HepG2 (cell line): ENCODE results near the gene IL26. TPM values are rescaled to one million over a fixed set of nuclear protein-coding genes. Genes with fewer than 3 reads are reported as not detected.

Experiments used
- ATAC-seq: fragments of 200-7000 bp; cut with Tn5 transposase; 3 replicates; pipeline ENCODE4 v1.9.1; 2020; ENCODE audit warnings: mild to moderate bottlenecking, moderate library complexity
- BruUV-seq: library from RNA; stranded (reverse); fragments of 400-500 nt; replicated peaks from 2 replicates; lab custom pipeline; 2021; lab: Mats Ljungman, UMichigan
- CTCF ChIA-PET: fragments of 300-600 bp; formaldehyde crosslinking; extraction: SDS; loops from one replicate; lab custom pipeline; 2021; ENCODE audit warnings: low total read pairs, inconsistent platforms, low intra/inter-chr PET ratio; lab: Yijun Ruan, JAX
- POLR2A ChIA-PET: fragments of 350-600 bp; sonication (Branson Sonifier 250); formaldehyde crosslinking; loops from one replicate; lab custom pipeline; 2020; ENCODE audit warnings: antibody characterized with exemption, inconsistent platforms; lab: Yijun Ruan, JAX
- DNase-seq: peaks from one replicate; pipeline ENCODE4 v3.0.0-alpha.2; 2015; ENCODE audit warnings: low spot score
- FAIRE-seq: peaks from 3 replicates; lab custom pipeline; 2011; peaks lifted over from hg19 to GRCh38; lab: Jason Lieb, UNC
- H2AFZ ChIP-seq: one replicate; pipeline ENCODE4 v1.6.1; 2011; ENCODE audit warnings: low read length, inconsistent platforms
- H3K27ac ChIP-seq: fragments of 300-600 bp; 3 replicates; pipeline ENCODE4 v1.8.0; 2011; ENCODE audit warnings: mixed run types, mild to moderate bottlenecking, mixed read lengths, low read length, inconsistent platforms; ENCODE audit not compliant: insufficient read depth; ENCODE audit errors: extremely low read length
- H3K27me3 ChIP-seq, 2 experiments: fragments of 200-600 bp in 1 of 2; 2 replicates in 1 of 2; 3 replicates in 1 of 2; pipeline versions ENCODE4 v1.6.0 to v1.8.0; 2011; ENCODE audit warnings: low read length in 2 of 2, mild to moderate bottlenecking in 2 of 2, moderate library complexity in 2 of 2, inconsistent platforms in 1 of 2; ENCODE audit not compliant: insufficient read depth in 2 of 2, control insufficient read depth in 1 of 2
- H3K36me3 ChIP-seq, 2 experiments: fragments of 200-600 bp in 1 of 2; replicated peaks in 1 of 2; 2 replicates in 1 of 2; 3 replicates in 1 of 2; pipeline versions ENCODE4 v1.5.1 to v1.8.0; 2011; ENCODE audit warnings: low read length in 2 of 2, inconsistent platforms in 1 of 2; ENCODE audit not compliant: insufficient read depth in 2 of 2, control insufficient read depth in 1 of 2
- H3K4me1 ChIP-seq: 2 replicates; pipeline ENCODE4 v1.5.1; 2012; ENCODE audit warnings: low read length, inconsistent platforms; ENCODE audit not compliant: insufficient read depth
- H3K4me2 ChIP-seq: 2 replicates; pipeline ENCODE4 v1.6.0; 2011; ENCODE audit warnings: low read depth, low read length, inconsistent platforms
- H3K4me3 ChIP-seq, 3 experiments: fragments of 200-600 bp in 1 of 3; sonication (generic), shearing (Covaris generic) in 1 of 3; replicated peaks in 1 of 3; 2 replicates each; pipeline ENCODE4 v1.5.1; 2011 to 2016; ENCODE audit warnings: low read length in 3 of 3, inconsistent platforms in 2 of 3, low read depth in 2 of 3, mild to moderate bottlenecking in 2 of 3, control low read depth in 1 of 3, mixed read lengths in 1 of 3; ENCODE audit not compliant: insufficient read depth in 1 of 3
- H3K79me2 ChIP-seq: one replicate; pipeline ENCODE4 v1.6.1; 2011; ENCODE audit warnings: low read length, inconsistent platforms; ENCODE audit not compliant: insufficient read depth
- H3K9ac ChIP-seq: 2 replicates; pipeline ENCODE4 v1.6.0; 2011; ENCODE audit warnings: mild to moderate bottlenecking, low read depth, low read length, inconsistent platforms; ENCODE audit not compliant: insufficient read depth
- H3K9me3 ChIP-seq: 2 replicates; pipeline ENCODE4 v1.5.1; 2012; ENCODE audit warnings: mild to moderate bottlenecking, low read length
- H4K20me1 ChIP-seq: 2 replicates; pipeline ENCODE4 v1.6.0; 2011; ENCODE audit warnings: inconsistent platforms, mild to moderate bottlenecking, low read length, moderate library complexity; ENCODE audit not compliant: insufficient read depth
- AKNA ChIP-seq: sonication (generic); formaldehyde crosslinking; IDR thresholded peaks from 2 replicates; pipeline ENCODE4 v1.4.0; 2020; ENCODE audit warnings: missing genetic modification reagents, borderline replicate concordance
- ZBTB25 ChIP-seq: IDR thresholded peaks from 2 replicates; pipeline ENCODE4 v1.6.1; 2018; ENCODE audit warnings: missing genetic modification reagents
- ZNF616 ChIP-seq: sonication (generic); formaldehyde crosslinking; IDR thresholded peaks from 2 replicates; pipeline ENCODE4 v1.5.0; 2020; ENCODE audit warnings: low read depth, mild to moderate bottlenecking, missing genetic modification reagents
- WGBS: methylation state at CpG from one replicate; pipeline ENCODE4 v1.1.6; 2017; ENCODE audit warnings: low lambda C conversion rate; 5-methylcytosine and 5-hydroxymethylcytosine counted together
- in situ Hi-C: cut with HindIII; loops from 2 replicates; pipeline ENCODE4 v1.10.0; 2017; ENCODE audit warnings: low pct_unique_long_range_greater_than_20kb; ENCODE audit not compliant: extremely low pct_ligation_motif_present
- intact Hi-C: fragments of 100-400 bp; cut with micrococcal nuclease; formaldehyde crosslinking; loops from one replicate; pipeline ENCODE4 v1.10.0; 2022; ENCODE audit not compliant: unreplicated experiment
- polyA plus RNA-seq, 8 experiments: library from polyadenylated mRNA; depleted of rRNA in 3 of 8; stranded (reverse) in 7 of 8; unstranded in 1 of 8; fragments of >200 nt; fragmentation: Illumina TruSeq in 4 of 8; extraction: Trizol in 4 of 8; gene quantifications; 2 replicates each; pipeline versions ENCODE4 v1.2.1 to v1.2.3, GENCODE V29; 2011 to 2016; ENCODE audit warnings: low read depth in 4 of 8, missing spikeins in 1 of 8, mixed read lengths in 1 of 8; ENCODE audit not compliant: insufficient read depth in 1 of 8
- total RNA-seq, 5 experiments: library from RNA; depleted of rRNA; stranded (reverse); fragments of >200 nt; fragmentation: Illumina TruSeq; extraction: Trizol; gene quantifications; 2 replicates each; pipeline ENCODE4 v1.2.3, GENCODE V29; 2016; ENCODE audit warnings: low read depth in 1 of 5

Gene IL26
- total and polyA plus RNA-seq, 2 of the 13 experiments (the other 11 are each of a cell fraction or from before 2014, with no cell fraction given) = not detected

DNA sequence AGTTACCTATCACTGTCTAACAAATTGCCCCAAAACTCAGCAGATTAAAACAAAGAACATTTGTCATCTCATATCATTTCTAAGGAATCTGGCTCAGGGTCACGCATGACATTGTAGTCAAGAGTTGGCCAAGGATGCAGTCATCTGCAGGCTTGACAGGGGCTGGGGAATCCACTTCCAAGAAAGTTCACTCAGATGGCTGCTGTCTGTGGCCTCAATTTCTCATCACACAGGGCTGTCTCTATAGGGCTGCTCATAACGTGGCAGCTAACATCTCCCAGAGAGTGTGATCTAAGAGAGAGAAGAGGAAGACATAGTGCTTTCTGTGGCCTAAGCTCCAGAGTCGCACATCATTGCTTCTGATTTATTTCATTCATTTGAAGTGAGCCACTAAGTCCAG is 44.7 kb upstream of the IL26 start (continued):
- TF ChIP-seq ZBTB25 (CRISPR knock-in tag) = no peak

- no peak for FAIRE-seq
- intact Hi-C loops (no loop called here), in situ Hi-C loops (no loop called here)
- BruUV-seq = no TSS peak
- TF ChIP-seq AKNA (CRISPR knock-in tag) (no peak), ZNF616 (CRISPR knock-in tag) (no peak)
- DNase-seq = no peak
- Histone ChIP-seq H3K27me3 (peaks cover 3 to 4% of the 10 kb centered on the region in 2 experiments; a peak in 2 of 5 replicates), H3K79me2 (no peaks in the 10 kb centered on the region), H3K9ac (no peak overlapping the region), H4K20me1 (no peaks in the 10 kb centered on the region), H3K9me3 (no peaks in the 10 kb centered on the region), H3K4me3 (no peak overlapping the region), H3K4me1 (no peaks in the 10 kb centered on the region), H3K4me2 (no peak overlapping the region), H2AFZ (no peak overlapping the region), H3K36me3 (no peaks in the 10 kb centered on the region), H3K27ac (no peak overlapping the region)
- POLR2A ChIA-PET = no interaction called here
- CTCF ChIA-PET = no interaction called here
- ATAC-seq = no peak
- 27% methylated on average over 2 of the region's 2 CpGs for WGBS
Observed at GRCh38 chr12:68269779-68270178, 44.2 kb upstream of the IL26 start.
